Stimulated activated CD4-positive, alpha-beta T cell treated with anti-CD3 and anti-CD28 coated beads, Interleukin-15, amount 100 ng/mL, for 24 hours (primary cell): ENCODE measurements around the gene SPATA13.
"Not testable (repeated sequence)": the region's sequence is repeated elsewhere in the genome, so short reads cannot be mapped to it uniquely, and the experiment has no call there.

Experiments
- DNase-seq: peaks from one replicate; pipeline ENCODE4 v3.0.0-alpha.2; 2020

The SPATA13 gene

DNA sequence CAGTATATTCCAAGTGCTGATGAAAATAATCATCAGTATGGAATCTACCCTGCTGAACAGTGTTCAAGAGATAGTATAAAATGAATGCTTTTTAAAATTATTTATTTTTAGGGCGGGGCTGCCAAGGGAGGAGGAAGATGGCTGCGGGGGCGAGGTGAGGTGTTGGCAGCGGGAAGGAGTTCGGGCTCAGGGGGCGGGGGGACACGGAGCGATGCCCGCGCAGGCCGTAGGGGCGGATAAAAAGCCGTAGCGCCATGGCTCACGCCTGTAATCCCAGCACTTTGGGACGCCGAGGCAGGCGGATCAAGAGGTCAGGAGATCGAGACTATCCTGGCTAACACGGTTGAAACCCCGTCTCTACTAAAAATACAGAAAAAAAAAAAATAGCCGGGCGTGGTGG, 167.1 kb downstream of the SPATA13 start:
- not testable (repeated sequence) for DNase-seq

DNA sequence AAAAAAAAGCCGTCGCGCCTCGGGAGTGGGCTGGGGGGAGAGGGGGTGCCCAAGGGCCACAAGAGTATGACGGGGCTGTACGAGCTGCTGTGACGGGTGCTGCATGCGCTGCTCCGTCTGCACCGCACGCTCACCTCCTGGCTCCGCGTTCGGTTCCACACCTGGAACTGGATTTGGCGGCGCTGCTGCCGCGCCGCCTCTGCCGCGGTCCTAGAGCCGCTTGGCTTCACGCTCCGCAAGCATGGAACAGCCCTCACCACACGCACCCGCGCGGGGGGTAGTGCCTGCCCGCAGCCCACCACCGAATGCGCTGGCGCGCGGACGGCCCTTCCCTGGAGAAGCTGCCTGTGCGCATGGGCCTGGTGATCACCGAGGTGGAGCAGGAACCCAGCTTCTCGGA, 167.6 kb downstream of the SPATA13 start:
- peak; percentile 15 for DNase-seq

- DNase-seq, result no peak
These were observed 178.2 kb downstream of the SPATA13 start for GRCh38 chr13:24338721-24339120.

DNA sequence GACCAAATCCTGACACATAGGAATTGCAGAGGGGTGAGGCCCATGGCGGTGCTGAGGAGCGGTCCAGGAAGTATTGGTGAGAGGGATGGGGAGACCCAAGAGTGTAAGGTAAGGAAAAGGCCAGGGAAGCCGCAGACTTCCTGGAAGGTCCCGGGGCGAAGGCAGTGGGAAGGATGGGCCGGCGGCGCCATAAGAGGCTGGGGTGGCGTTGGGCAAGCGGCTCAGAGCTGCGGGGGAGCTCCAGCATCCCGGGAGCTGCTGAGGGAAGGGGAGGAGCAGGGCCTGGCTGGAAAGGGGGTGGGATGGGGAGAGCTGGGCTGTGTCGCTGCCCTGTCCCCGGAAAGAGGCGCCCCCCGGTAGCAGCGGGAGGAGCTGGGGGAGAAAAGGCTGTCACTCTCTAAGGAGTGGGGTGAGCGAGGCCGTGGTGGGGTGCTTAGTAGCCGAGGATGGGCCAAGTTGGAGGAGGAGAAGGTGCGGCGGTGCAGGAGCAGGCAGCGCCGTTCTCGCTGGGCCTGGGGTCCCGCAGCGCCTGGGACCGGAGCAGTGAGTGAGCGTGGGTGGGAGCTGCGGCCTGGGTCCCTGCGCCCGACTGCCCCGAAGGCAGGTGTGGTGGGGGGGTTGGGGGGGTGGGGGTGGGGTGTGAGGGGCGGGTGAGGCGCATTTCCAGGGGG, 179.6 kb downstream of the SPATA13 start:
- no peak for DNase-seq

DNA sequence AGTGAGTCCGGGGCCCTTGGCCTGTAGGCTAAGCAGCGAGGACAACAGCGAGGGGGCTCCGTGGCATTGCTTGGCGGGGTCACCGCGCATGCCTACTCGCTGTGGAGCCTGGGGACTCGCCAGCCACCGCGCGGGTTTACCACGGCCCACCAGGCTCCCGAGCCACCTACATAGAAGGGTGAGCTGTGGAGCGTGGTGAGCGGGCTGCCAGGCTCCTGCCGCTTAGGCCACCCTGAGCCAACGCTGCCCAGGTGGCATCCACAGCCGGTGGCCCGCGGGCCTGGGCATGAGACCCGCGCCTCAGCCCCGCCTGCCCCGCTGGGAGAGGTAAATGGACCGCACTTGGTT, 180.1 kb downstream of the SPATA13 start:
- DNase-seq, result no peak

DNA sequence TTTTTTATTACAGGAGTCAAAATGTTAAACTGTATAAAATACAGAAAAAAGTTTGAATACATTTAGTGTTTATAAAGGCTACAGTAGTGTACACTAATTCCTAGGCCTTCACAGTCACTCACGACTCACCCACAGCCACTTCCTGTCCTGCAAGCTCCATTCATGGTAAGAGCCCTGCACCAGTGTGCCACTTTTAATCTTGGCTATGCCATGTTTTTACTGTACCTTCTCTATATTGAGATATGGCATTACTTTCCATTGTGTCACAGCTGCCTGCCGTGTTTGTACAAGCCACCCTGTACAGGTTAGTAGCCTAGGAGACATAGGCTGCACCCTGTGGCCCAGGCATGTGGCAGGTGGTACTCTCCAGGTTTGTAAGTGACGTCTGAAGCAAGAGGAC, 180.9 kb downstream of the SPATA13 start:
- DNase-seq, result no peak

DNA sequence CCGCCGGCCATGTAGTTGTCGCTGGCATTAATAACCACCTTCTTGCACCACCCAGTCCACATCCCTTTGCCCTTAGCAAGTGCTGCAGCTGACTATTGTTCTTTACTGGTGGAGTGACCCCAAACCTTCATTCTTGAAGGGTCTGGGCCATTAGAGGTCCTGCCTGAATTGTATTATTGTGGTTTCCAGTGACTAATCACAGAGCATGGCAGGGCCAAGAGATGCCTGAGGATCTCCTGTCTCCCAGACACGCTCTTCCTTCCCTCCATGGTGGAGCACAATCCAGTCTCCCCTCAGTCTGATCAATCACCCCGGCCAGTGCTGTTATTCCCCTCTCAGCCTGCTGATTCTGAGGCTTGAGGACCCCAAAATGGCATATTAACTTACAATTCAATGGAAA, 187.9 kb downstream of the SPATA13 start:
- DNase-seq, result no peak

DNA sequence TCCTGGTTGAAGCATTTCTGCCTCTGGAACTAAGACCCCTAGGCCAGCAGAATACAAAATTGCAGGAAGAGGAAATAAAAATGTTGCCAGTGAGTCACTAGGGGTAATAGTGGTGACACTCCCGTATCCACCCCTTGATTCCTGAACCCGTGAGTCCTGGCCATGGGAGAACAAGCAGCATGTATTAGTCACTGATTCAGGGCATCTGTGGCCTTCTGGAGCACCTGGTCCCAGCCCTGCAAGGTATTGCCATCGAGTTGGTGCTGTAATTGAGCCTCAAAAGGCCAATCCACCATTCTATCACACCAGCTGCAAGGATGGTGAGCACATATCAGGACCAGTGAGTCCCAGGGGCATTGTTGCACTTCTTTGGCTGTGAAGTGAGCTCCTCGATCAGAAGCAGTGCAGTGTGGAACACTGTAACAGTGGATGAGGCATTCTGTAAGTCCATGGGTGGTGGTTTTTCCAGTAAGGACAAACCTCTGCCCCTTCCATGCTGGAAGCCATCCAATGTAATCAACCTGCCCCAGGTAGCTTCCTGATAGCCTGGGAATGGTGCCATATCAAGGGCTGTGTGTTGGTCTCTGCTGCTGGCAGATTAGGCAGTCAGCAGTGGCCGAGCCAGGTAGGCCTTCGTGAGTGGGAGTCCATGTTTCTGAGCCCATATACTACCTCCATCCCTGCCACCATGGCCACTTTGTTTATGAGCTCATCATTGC, 188.4 kb downstream of the SPATA13 start:
- DNase-seq, result no peak

DNA sequence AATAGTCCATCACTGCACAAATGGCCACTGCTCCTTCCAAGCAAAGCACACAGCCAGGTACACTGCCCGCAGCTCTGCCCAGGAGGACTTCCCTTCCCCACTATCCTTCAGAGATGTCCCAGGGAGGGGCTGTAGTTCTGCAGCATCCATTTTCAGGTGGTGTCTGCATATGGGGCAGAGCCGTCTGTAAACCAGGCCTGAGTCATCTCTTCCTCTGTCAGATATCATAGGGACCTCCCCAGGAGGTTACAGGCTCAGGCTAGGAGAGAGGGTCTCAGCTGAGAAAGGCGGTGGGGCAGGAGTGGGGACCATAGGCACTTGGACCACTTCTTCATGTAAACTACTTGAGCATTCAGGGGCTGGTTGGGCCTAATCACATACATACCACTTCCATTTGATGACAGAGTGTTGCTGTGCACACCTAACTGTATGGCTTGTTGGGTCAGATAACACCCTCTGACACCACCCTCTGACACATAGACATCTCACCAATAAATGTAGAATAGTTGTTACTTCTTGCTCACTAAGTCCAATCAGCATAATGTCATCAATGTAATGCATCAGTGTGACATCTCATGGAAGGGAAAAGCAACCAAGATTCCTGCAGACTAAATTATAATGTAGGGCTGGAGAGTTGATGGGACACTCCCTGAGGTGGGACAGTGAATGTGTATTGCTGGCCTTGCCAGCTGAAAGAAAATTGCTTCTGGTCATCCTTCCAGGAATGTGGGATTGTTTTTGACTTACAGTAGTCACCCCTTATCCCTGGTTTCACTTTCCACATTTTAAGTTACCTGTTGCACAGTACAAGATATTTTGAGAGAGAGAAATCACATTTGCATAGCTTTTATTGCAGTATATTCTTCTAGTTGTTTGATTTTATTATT, 189.5 kb downstream of the SPATA13 start:
- DNase-seq, result not testable (repeated sequence)

DNA sequence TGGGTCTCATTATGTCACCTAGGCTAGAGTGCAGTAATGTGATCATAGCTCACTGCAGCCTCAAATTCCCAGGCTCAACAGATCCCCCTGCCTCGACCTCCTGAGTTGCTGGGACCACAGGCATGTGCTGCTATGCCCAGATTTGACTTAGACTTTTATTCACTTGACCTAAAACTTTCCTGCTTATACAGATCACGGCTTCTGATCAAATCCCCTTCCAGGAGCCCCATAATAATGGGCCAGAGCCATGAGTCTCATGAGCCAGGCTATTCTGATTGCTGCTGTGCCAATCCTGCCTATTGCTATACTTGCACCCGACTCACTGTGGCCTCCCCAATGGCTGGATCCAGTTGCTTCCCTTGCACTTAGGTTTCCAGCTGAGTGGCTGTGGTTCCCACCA, 190.9 kb downstream of the SPATA13 start:
- DNase-seq, result no peak

GRCh38 chr13:24353736-24354135, 193.2 kb downstream of the SPATA13 start:
- no peak for DNase-seq

DNA sequence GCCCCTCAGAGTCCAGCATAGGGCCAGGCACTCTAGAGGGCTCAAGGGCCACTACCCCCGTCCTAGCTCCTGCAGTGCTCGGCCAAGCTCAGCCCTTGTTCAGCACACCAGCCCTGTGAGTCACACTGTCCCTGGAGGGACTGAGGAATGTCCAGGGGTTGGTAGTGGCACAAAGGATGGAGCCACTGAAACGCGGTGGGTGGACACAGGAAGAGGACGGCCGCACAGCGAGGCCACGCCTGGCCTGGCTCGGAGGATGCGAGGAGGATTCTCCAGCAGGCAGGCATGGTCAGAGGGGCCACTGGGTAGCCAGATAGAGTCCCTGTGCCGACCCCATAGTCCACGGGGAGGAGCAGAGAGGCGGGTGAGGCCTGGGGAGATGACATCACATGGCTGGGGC, 194.6 kb downstream of the SPATA13 start:
- DNase-seq, result no peak

DNA sequence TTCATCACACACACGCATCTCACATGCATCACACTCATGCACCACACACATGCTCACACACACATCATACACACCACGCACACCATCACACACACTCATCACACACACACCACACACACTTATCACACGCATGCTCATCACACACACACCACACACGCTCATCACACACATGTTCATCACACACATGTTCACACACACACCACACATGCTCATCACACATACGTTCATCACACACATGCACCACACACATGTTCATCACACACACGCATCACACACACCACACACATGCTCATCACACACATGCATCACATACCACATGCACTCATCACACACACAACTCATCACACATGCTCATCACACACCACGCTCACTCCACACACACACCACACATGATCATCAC, 195.8 kb downstream of the SPATA13 start:
- no peak for DNase-seq
